ENCODE measurements around the gene NKRF.
"Not testable (repeated sequence)": the region's sequence is repeated elsewhere in the genome, so short reads cannot be mapped to it uniquely, and the experiment has no call there.

Gene NKRF

GRCh38 chrX:119606280-119607017, at the start of gene NKRF:
Gene NKRF (minus strand): TSS chrX:119606424.
- DNase-seq (ENCODE audit: low spot score), result peak; percentile 91

GRCh38 chrX:119655125-119655524, 48.9 kb upstream of the NKRF start:
- DNase-seq (ENCODE audit: low spot score), result peak; percentile 47

GRCh38 chrX:119654112-119654531, 47.9 kb upstream of the NKRF start:
- no peak for DNase-seq (ENCODE audit: low spot score)

- DNase-seq (ENCODE audit: low spot score), result no peak
Observed at GRCh38 chrX:119648421-119648775, 42.2 kb upstream of the NKRF start.

- no peak for DNase-seq (ENCODE audit: low spot score)
Observed at GRCh38 chrX:119647552-119648420, 41.6 kb upstream of the NKRF start.

- DNase-seq (ENCODE audit: low spot score), result no peak
Observed at GRCh38 chrX:119647089-119647488, 40.9 kb upstream of the NKRF start.

GRCh38 chrX:119646515-119646914, 40.3 kb upstream of the NKRF start:
- DNase-seq (ENCODE audit: low spot score), result no peak

- DNase-seq (ENCODE audit: low spot score), result no peak
Observed at GRCh38 chrX:119643696-119644095, 37.5 kb upstream of the NKRF start.

- no peak for DNase-seq (ENCODE audit: low spot score)
Observed at GRCh38 chrX:119640731-119641170, 34.5 kb upstream of the NKRF start.

- DNase-seq (ENCODE audit: low spot score), result no peak
Observed at GRCh38 chrX:119638725-119639471, 32.7 kb upstream of the NKRF start.

GRCh38 chrX:119637421-119637820, 31.2 kb upstream of the NKRF start:
- not testable (repeated sequence) for DNase-seq (ENCODE audit: low spot score)

GRCh38 chrX:119636419-119636818, 30.2 kb upstream of the NKRF start:
- no peak for DNase-seq (ENCODE audit: low spot score)

- no peak for DNase-seq (ENCODE audit: low spot score)
Observed at GRCh38 chrX:119635799-119636198, 29.6 kb upstream of the NKRF start.

- DNase-seq (ENCODE audit: low spot score), result no peak
Observed at GRCh38 chrX:119635179-119635578, 29.0 kb upstream of the NKRF start.

GRCh38 chrX:119625843-119626242, 19.6 kb upstream of the NKRF start:
- no peak for DNase-seq (ENCODE audit: low spot score)

GRCh38 chrX:119624951-119625668, 18.9 kb upstream of the NKRF start:
- DNase-seq (ENCODE audit: low spot score), result no peak

- DNase-seq (ENCODE audit: low spot score), result no peak
Observed at GRCh38 chrX:119624417-119624816, 18.2 kb upstream of the NKRF start.

GRCh38 chrX:119622356-119623232, 16.4 kb upstream of the NKRF start:
- no peak for DNase-seq (ENCODE audit: low spot score)

- no peak for DNase-seq (ENCODE audit: low spot score)
Observed at GRCh38 chrX:119618439-119618838, 12.2 kb upstream of the NKRF start.

GRCh38 chrX:119617517-119618164, 11.4 kb upstream of the NKRF start:
- no peak for DNase-seq (ENCODE audit: low spot score)

All from COLO829 (cell line).